NB4 (cell line): ENCODE data around the gene RANBP1.

ENCODE experiments used
- CTCF ChIP-seq: IDR thresholded peaks from one replicate; pipeline ENCODE4 v1.5.1; 2012; ENCODE audit warnings: low read depth, low read length
- POLR2A ChIP-seq: IDR thresholded peaks from 2 replicates; pipeline ENCODE4 v1.6.1; 2011; ENCODE audit warnings: mild to moderate bottlenecking; ENCODE audit not compliant: insufficient read length; ENCODE audit errors: extremely low read depth

GRCh38 chr22:20118300-20119020 is 2.6 kb downstream of the RANBP1 start:
- TF ChIP-seq CTCF (no peak), POLR2A (no peak)
